ENCODE data around the gene BEX2.

Gene BEX2

GRCh38 chrX:103275947-103276567 is 34.7 kb downstream of the BEX2 start:
- TF ChIP-seq TAF1 (IDR thresholded peaks at IDR 0.05; ENCODE audit: low read depth, low read length) (no peak), PAX5 (IDR thresholded peaks at IDR 0.05; ENCODE audit: insufficient read depth, low read length, severe bottlenecking) (no peak), POLR2AphosphoS5 (IDR thresholded peaks at IDR 0.05; ENCODE audit: low read depth, low read length) (no peak), POU2F2 (IDR thresholded peaks at IDR 0.05; ENCODE audit: low read depth, low read length) (no peak), SPI1 (IDR thresholded peaks at IDR 0.05; ENCODE audit: low read depth, low read length) (no peak), POLR2A (IDR thresholded peaks at IDR 0.05; ENCODE audit: low read depth, low read length) (no peak)
- DNase-seq (ENCODE audit: insufficient read length, low spot score) (no peak), FAIRE-seq (no peak)

- FAIRE-seq (no peak), DNase-seq (ENCODE audit: insufficient read length, low spot score) (no peak)
- no peak for TF ChIP-seq SPI1 (IDR thresholded peaks at IDR 0.05; ENCODE audit: low read depth, low read length)
- no peak for TF ChIP-seq POLR2A (IDR thresholded peaks at IDR 0.05; ENCODE audit: low read depth, low read length)
- TF ChIP-seq POU2F2 (IDR thresholded peaks at IDR 0.05; ENCODE audit: low read depth, low read length): no peak
- no peak for TF ChIP-seq POLR2AphosphoS5 (IDR thresholded peaks at IDR 0.05; ENCODE audit: low read depth, low read length)
- no peak for TF ChIP-seq PAX5 (IDR thresholded peaks at IDR 0.05; ENCODE audit: insufficient read depth, low read length, severe bottlenecking)
- TF ChIP-seq TAF1 (IDR thresholded peaks at IDR 0.05; ENCODE audit: low read depth, low read length): no peak
Observed at GRCh38 chrX:103274284-103274683, 36.5 kb downstream of the BEX2 start.

All from GM12891 (cell line).